OCI-LY3 (cell line): ENCODE measurements around the gene NCKAP5.

Experiments used
- CTCF ChIP-seq: fragments of 200-600, 300-600 bp; sonication (generic); IDR thresholded peaks from 2 replicates; pipeline ENCODE4 v1.5.1; 2014; ENCODE audit warnings: antibody characterized with exemption, low read length, low read depth
- EZH2phosphoT487 ChIP-seq: fragments of 200-600 bp; shearing (Covaris generic); IDR thresholded peaks from 2 replicates; pipeline ENCODE4 v1.6.1; 2018; ENCODE audit warnings: antibody characterized with exemption, mixed run types, low read depth

- TF ChIP-seq CTCF (no peak), EZH2phosphoT487 (no peak)
Measured at GRCh38 chr2:133369901-133370658, 198.2 kb downstream of the NCKAP5 start.
